ENCODE data around the gene KRT77.

KRT77 gene

GRCh38 chr12:52735816-52736632, 32.7 kb upstream of the KRT77 start:
- H3K9me2 ChIP-seq (replicated peaks; ENCODE audit: insufficient read depth, low read length): no peaks in the 10 kb centered on the region
- no peak overlapping the region for H3K27ac ChIP-seq (ENCODE audit: low read length)
- no peak overlapping the region for H3K4me2 ChIP-seq (ENCODE audit: low read depth, low read length)
- no peaks in the 10 kb centered on the region for H3K4me1 ChIP-seq (ENCODE audit: low read length)
- H2AFZ ChIP-seq (ENCODE audit: low read length): no peak overlapping the region
- H3K36me3 ChIP-seq (replicated peaks; ENCODE audit: insufficient read depth, low read length): no peaks in the 10 kb centered on the region
- TF ChIP-seq EZH2phosphoT487 (IDR thresholded peaks at IDR 0.05; ENCODE audit: low read length) (no peak), CTCF (IDR thresholded peaks at IDR 0.05; ENCODE audit: low read length) (no peak), EZH2 (optimal IDR thresholded peaks at IDR 0.05; ENCODE audit: low read depth, low read length) (no peak)
- no peaks in the 10 kb centered on the region for H4K20me1 ChIP-seq (ENCODE audit: insufficient read depth, low read length)
- no peaks in the 10 kb centered on the region for H3F3A ChIP-seq (ENCODE audit: insufficient read depth, low read length)
- H3K4me3 ChIP-seq (ENCODE audit: low read length): no peak overlapping the region
- no peak overlapping the region for H3K9ac ChIP-seq (ENCODE audit: low read length)
- H3K9me3 ChIP-seq (replicated peaks; ENCODE audit: insufficient read depth, low read length): no peaks in the 10 kb centered on the region
- H3K27me3 ChIP-seq (replicated peaks; ENCODE audit: insufficient read depth, low read length): peaks cover 32% of the 10 kb centered on the region
- H3K79me2 ChIP-seq (ENCODE audit: low read length): no peaks in the 10 kb centered on the region
- no peak for DNase-seq

GRCh38 chr12:52735106-52735505, 31.8 kb upstream of the KRT77 start:
- no peaks in the 10 kb centered on the region for H3K36me3 ChIP-seq (replicated peaks; ENCODE audit: insufficient read depth, low read length)
- no peaks in the 10 kb centered on the region for H3F3A ChIP-seq (ENCODE audit: insufficient read depth, low read length)
- no peaks in the 10 kb centered on the region for H3K79me2 ChIP-seq (ENCODE audit: low read length)
- DNase-seq: no peak
- H3K27ac ChIP-seq (ENCODE audit: low read length): no peak overlapping the region
- TF ChIP-seq EZH2 (optimal IDR thresholded peaks at IDR 0.05; ENCODE audit: low read depth, low read length) (no peak), CTCF (IDR thresholded peaks at IDR 0.05; ENCODE audit: low read length) (no peak), EZH2phosphoT487 (IDR thresholded peaks at IDR 0.05; ENCODE audit: low read length) (no peak)
- H3K4me1 ChIP-seq (ENCODE audit: low read length): no peaks in the 10 kb centered on the region
- no peak overlapping the region for H3K4me3 ChIP-seq (ENCODE audit: low read length)
- peaks cover 41% of the 10 kb centered on the region for H3K27me3 ChIP-seq (replicated peaks; ENCODE audit: insufficient read depth, low read length)
- H2AFZ ChIP-seq (ENCODE audit: low read length): no peak overlapping the region
- no peaks in the 10 kb centered on the region for H4K20me1 ChIP-seq (ENCODE audit: insufficient read depth, low read length)
- no peaks in the 10 kb centered on the region for H3K9me2 ChIP-seq (replicated peaks; ENCODE audit: insufficient read depth, low read length)
- H3K9ac ChIP-seq (ENCODE audit: low read length): no peak overlapping the region
- H3K4me2 ChIP-seq (ENCODE audit: low read depth, low read length): no peak overlapping the region
- H3K9me3 ChIP-seq (replicated peaks; ENCODE audit: insufficient read depth, low read length): no peaks in the 10 kb centered on the region

- no peaks in the 10 kb centered on the region for H3K4me1 ChIP-seq (ENCODE audit: low read length)
- H2AFZ ChIP-seq (ENCODE audit: low read length): no peak overlapping the region
- H3K9me3 ChIP-seq (replicated peaks; ENCODE audit: insufficient read depth, low read length): no peaks in the 10 kb centered on the region
- no peak overlapping the region for H3K27ac ChIP-seq (ENCODE audit: low read length)
- TF ChIP-seq EZH2phosphoT487 (IDR thresholded peaks at IDR 0.05; ENCODE audit: low read length) (no peak), CTCF (IDR thresholded peaks at IDR 0.05; ENCODE audit: low read length) (no peak), EZH2 (optimal IDR thresholded peaks at IDR 0.05; ENCODE audit: low read depth, low read length) (no peak)
- H4K20me1 ChIP-seq (ENCODE audit: insufficient read depth, low read length): no peaks in the 10 kb centered on the region
- no peak overlapping the region for H3K9ac ChIP-seq (ENCODE audit: low read length)
- H3K79me2 ChIP-seq (ENCODE audit: low read length): no peaks in the 10 kb centered on the region
- DNase-seq: no peak
- peaks cover 71% of the 10 kb centered on the region for H3K27me3 ChIP-seq (replicated peaks; ENCODE audit: insufficient read depth, low read length)
- H3F3A ChIP-seq (ENCODE audit: insufficient read depth, low read length): no peaks in the 10 kb centered on the region
- H3K36me3 ChIP-seq (replicated peaks; ENCODE audit: insufficient read depth, low read length): no peaks in the 10 kb centered on the region
- no peak overlapping the region for H3K4me2 ChIP-seq (ENCODE audit: low read depth, low read length)
- H3K9me2 ChIP-seq (replicated peaks; ENCODE audit: insufficient read depth, low read length): no peaks in the 10 kb centered on the region
- H3K4me3 ChIP-seq (ENCODE audit: low read length): no peak overlapping the region
These were observed 27.5 kb upstream of the KRT77 start for GRCh38 chr12:52730793-52731192.
